ENCODE results near the gene THEM5.

GRCh38 chr1:151841141-151841540 is 12.4 kb downstream of the THEM5 start:
- no peak for TF ChIP-seq CTCF (IDR thresholded peaks at IDR 0.05)
- no peak for TF ChIP-seq POLR2A (IDR thresholded peaks at IDR 0.05)
